Measurements from ENCODE around the gene GABPA. TPM values are rescaled to one million over a fixed set of nuclear protein-coding genes. Genes with fewer than 3 reads are reported as not detected.

GABPA gene
- total and polyA plus RNA-seq, 4 donors, result 7.2 to 43.6 (median 12.3) TPM

Other genes starting within 250 kb of the GABPA start
- gene MRPL39, start 127.5 kb upstream of the GABPA start, total RNA-seq, result 10 to 100 TPM; 21.8 to 31.6 TPM
- 10 to 100 TPM; 27.9 to 31.1 TPM for gene MRPL39, start 127.5 kb upstream of the GABPA start, polyA plus RNA-seq
- gene JAM2, start 95.7 kb upstream of the GABPA start, total RNA-seq, result 10 to 100 TPM; 16.0 to 57.1 TPM
- gene JAM2, start 95.7 kb upstream of the GABPA start, polyA plus RNA-seq, result 10 to 100 TPM; 11.1 to 12.8 TPM
- 10 to 100 TPM; 72.8 to 80.3 TPM for gene ATP5PF, start 68 bp upstream of the GABPA start, total RNA-seq
- gene ATP5PF, start 68 bp upstream of the GABPA start, polyA plus RNA-seq, result 100 to 1,000 TPM; 185 to 289 TPM

Measured in lung (tissue), 4 donors.